ENCODE data around the gene SYNGR4. TPM values are rescaled to one million over a fixed set of nuclear protein-coding genes. Genes with fewer than 3 reads are reported as not detected.
A peak's percentile ranks its signal among the peaks of the same experiment; 100 is the strongest.

Gene SYNGR4
- total RNA-seq, 1 donor from 2014 or later, result not detected

GRCh38 chr19:48392860-48393558, 28.8 kb downstream of the SYNGR4 start:
- ATAC-seq (ENCODE audit: poor library complexity) (no peak), DNase-seq (no peak)
- intact Hi-C loops (cut with DNase I), result loop anchor here (5.0 kb wide), 1 partner anchor 76 kb away; no protein-coding TSS in a partner anchor

- ATAC-seq (ENCODE audit: poor library complexity) (no peak), DNase-seq (peak; percentile 47)
- intact Hi-C loops (cut with DNase I), result loop anchor here (5.0 kb wide), 1 partner anchor 76 kb away; no protein-coding TSS in a partner anchor
Observed at GRCh38 chr19:48393559-48394330, 29.6 kb downstream of the SYNGR4 start, which contains the start of gene GRIN2D. GRIN2D (plus strand) TSS chr19:48393668; CDS start chr19:48398393, 4,725 bp downstream.

- DNase-seq, result no peak
- no peak for ATAC-seq (ENCODE audit: poor library complexity)
- intact Hi-C loops (cut with DNase I), result loop anchor here (5.0 kb wide), 1 partner anchor 77 kb away; no protein-coding TSS in a partner anchor
Observed at GRCh38 chr19:48394331-48395169, 30.4 kb downstream of the SYNGR4 start.

- intact Hi-C loops (cut with DNase I), result no loop called here
Observed at GRCh38 chr19:48395170-48395455, 30.9 kb downstream of the SYNGR4 start.

GRCh38 chr19:48395499-48395898, 31.3 kb downstream of the SYNGR4 start:
- intact Hi-C loops (cut with DNase I), result no loop called here
- no peak for ATAC-seq (ENCODE audit: poor library complexity)
- no peak for DNase-seq

More at GRCh38 chr19:48395170-48395455, 30.9 kb downstream of the SYNGR4 start:
- DNase-seq (no peak), ATAC-seq (ENCODE audit: poor library complexity) (no peak)

GRCh38 chr19:48396016-48396823, 32.1 kb downstream of the SYNGR4 start:
- intact Hi-C loops (cut with DNase I), result no loop called here
- ATAC-seq (ENCODE audit: poor library complexity), result no peak
- DNase-seq, result no peak

GRCh38 chr19:48396824-48397176, 32.6 kb downstream of the SYNGR4 start:
- intact Hi-C loops (cut with DNase I), result no loop called here
- ATAC-seq (ENCODE audit: poor library complexity) (no peak), DNase-seq (no peak)

- intact Hi-C loops (cut with DNase I), result no loop called here
- ATAC-seq (ENCODE audit: poor library complexity), result no peak
- no peak for DNase-seq
Observed at GRCh38 chr19:48397263-48398101, 33.3 kb downstream of the SYNGR4 start.

GRCh38 chr19:48398102-48398374, 33.9 kb downstream of the SYNGR4 start:
- intact Hi-C loops (cut with DNase I), result no loop called here
- DNase-seq, result no peak
- ATAC-seq (ENCODE audit: poor library complexity), result no peak

- peak; percentile 73 for ATAC-seq (ENCODE audit: poor library complexity)
- intact Hi-C loops (cut with DNase I), result no loop called here
- peak; percentile 86 for DNase-seq
Observed at GRCh38 chr19:48398375-48399235, 34.4 kb downstream of the SYNGR4 start.

GRCh38 chr19:48400018-48400742, 36.0 kb downstream of the SYNGR4 start:
- DNase-seq (peak; percentile 73), ATAC-seq (ENCODE audit: poor library complexity) (peak; percentile 57)
- intact Hi-C loops (cut with DNase I), result no loop called here

- no peak for DNase-seq
- no peak for ATAC-seq (ENCODE audit: poor library complexity)
- intact Hi-C loops (cut with DNase I), result no loop called here
Observed at GRCh38 chr19:48401287-48401686, 37.1 kb downstream of the SYNGR4 start.

GRCh38 chr19:48403606-48404005, 39.4 kb downstream of the SYNGR4 start:
- intact Hi-C loops (cut with DNase I), result no loop called here
- ATAC-seq (ENCODE audit: poor library complexity), result peak; percentile 52
- peak; percentile 49 for DNase-seq

- ATAC-seq (ENCODE audit: poor library complexity) (no peak), DNase-seq (no peak)
- intact Hi-C loops (cut with DNase I), result no loop called here
Observed at GRCh38 chr19:48405010-48405659, 41.0 kb downstream of the SYNGR4 start.

- no peak for ATAC-seq (ENCODE audit: poor library complexity)
- intact Hi-C loops (cut with DNase I), result no loop called here
- no peak for DNase-seq
Observed at GRCh38 chr19:48405850-48406249, 41.7 kb downstream of the SYNGR4 start.
